Activated CD4-positive, alpha-beta T cell treated with anti-CD3 and anti-CD28 coated beads, Interleukin-2, amount 10 ng/mL, durations not matched to agents 7 days and 5 days (primary cell): Measurements from ENCODE around the gene PKP4. TPM values are rescaled to one million over a fixed set of nuclear protein-coding genes. Genes with fewer than 3 reads are reported as not detected.

Experiments used
- CTCF ChIA-PET: fragments of 350-600 bp; sonication (Branson Sonifier 250); formaldehyde crosslinking; loops from one replicate; lab custom pipeline; 2021; ENCODE audit warnings: antibody characterized with exemption; lab: Charles Lee
- POLR2A ChIA-PET: fragments of 350-600 bp; sonication (Branson Sonifier 250); formaldehyde crosslinking; loops from one replicate; lab custom pipeline; 2021; ENCODE audit warnings: antibody characterized with exemption; lab: Charles Lee
- DNase-seq: peaks from one replicate; pipeline ENCODE4 v3.0.0-alpha.2; 2020
- H3K27ac Mint-ChIP-seq: one replicate; pipeline ENCODE4 v1.8.0; 2021; ENCODE audit warnings: mild to moderate bottlenecking, moderate library complexity, mixed read lengths
- H3K27me3 Mint-ChIP-seq: one replicate; pipeline ENCODE4 v1.8.0; 2021; ENCODE audit warnings: mixed read lengths
- H3K36me3 Mint-ChIP-seq: one replicate; pipeline ENCODE4 v1.8.0; 2021; ENCODE audit warnings: low read depth, mixed read lengths
- H3K4me1 Mint-ChIP-seq: one replicate; pipeline ENCODE4 v1.8.0; 2021; ENCODE audit warnings: mixed read lengths
- H3K4me3 Mint-ChIP-seq: one replicate; pipeline ENCODE4 v1.8.0; 2021; ENCODE audit warnings: mild to moderate bottlenecking, moderate library complexity, mixed read lengths
- H3K9me3 Mint-ChIP-seq: one replicate; pipeline ENCODE4 v1.8.0; 2021; ENCODE audit warnings: mixed read lengths
- total RNA-seq, 2 experiments: library from RNA; stranded (reverse); gene quantifications; one replicate each; pipeline ENCODE4 v1.2.3, GENCODE V29; 2021

PKP4 gene
- total RNA-seq, 2 experiments from 2014 or later, result 36.3 to 43.1 TPM

DNA sequence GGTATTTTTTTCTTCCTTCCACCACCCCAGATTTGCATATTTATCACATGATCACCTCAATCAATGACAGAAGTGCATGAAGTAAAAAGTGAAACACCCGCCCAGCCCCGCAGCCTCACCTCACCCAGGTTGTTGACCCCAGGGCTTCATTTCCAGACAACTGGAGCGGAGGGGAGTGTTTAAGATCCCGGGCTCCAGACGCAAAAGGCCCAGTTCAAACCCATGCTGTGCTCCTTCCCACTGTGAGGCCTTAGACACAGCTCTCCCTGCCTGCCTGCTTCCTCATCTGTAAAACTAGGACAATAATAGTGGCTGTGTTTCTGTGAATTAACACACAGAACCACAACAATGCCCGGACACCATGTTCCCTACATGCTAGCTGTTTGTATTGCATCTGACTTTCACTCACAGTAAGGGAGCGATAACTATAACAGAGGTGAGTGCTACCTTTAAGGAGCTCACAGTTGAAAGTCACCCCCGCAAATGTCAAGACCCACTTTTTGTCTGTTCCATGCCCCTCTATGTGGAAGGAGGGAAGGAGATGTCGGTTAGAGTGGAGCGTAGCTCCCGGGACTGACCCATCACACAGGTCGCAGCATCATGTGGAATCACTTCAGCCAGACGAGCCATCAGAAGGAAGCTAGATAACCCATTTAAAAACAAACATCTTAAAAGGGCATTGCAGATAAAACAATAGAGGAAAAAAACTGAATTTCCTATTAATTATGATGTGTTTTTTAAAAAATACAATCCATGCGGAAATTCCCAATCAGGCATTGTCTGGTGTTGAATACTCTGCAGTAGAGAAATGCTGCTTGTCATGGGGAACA, 260.8 kb downstream of the PKP4 start:
- H3K4me3 Mint-ChIP-seq, result no peak overlapping the region
- ChIA-PET POLR2A (no interaction called here), CTCF (interaction anchor here (0.7 kb wide), 1 partner anchor 1900 kb away, joined by 4 read pairs; no protein-coding TSS in a partner anchor)
- no peaks in the 10 kb centered on the region for H3K4me1 Mint-ChIP-seq
- H3K27ac Mint-ChIP-seq, result no peak overlapping the region
- H3K9me3 Mint-ChIP-seq, result peaks cover 10% of the 10 kb centered on the region
- DNase-seq, result no peak
- no peaks in the 10 kb centered on the region for H3K36me3 Mint-ChIP-seq
- peaks cover 4% of the 10 kb centered on the region for H3K27me3 Mint-ChIP-seq

DNA sequence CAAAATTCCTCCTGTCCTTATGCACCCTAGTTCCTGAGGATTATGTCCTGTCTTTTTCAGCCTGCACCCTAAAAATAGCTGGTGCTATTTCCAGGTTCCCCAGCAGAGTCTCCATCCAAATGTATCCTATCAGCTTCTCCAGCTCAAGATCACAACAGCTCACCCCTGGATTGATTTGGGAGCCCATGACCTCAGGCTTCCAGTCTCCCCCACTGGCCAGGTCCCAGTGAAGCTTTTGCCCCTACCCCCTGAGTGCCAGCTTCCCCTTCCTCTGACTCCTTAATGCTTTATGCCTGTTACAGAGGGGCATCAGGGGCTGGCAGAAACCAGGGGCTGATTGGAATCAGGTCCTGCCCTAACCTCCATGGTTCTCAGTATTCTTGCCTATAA, 261.4 kb downstream of the PKP4 start:
- H3K9me3 Mint-ChIP-seq, result peaks cover 7% of the 10 kb centered on the region
- no peak for DNase-seq
- H3K4me1 Mint-ChIP-seq, result no peaks in the 10 kb centered on the region
- no peak overlapping the region for H3K4me3 Mint-ChIP-seq
- CTCF ChIA-PET, result no interaction called here
- POLR2A ChIA-PET, result no interaction called here
- H3K27ac Mint-ChIP-seq, result no peak overlapping the region
- peaks cover 4% of the 10 kb centered on the region for H3K27me3 Mint-ChIP-seq
- H3K36me3 Mint-ChIP-seq, result no peaks in the 10 kb centered on the region

GRCh38 chr2:158718851-158719250, 262.1 kb downstream of the PKP4 start:
- Mint-ChIP-seq H3K4me1 (no peaks in the 10 kb centered on the region), H3K9me3 (peaks cover 2% of the 10 kb centered on the region), H3K27me3 (peaks cover under 1% of the 10 kb centered on the region), H3K36me3 (no peaks in the 10 kb centered on the region), H3K4me3 (no peak overlapping the region), H3K27ac (no peak overlapping the region)
- ChIA-PET CTCF (interaction anchor here (0.6 kb wide), 1 partner anchor 35 kb away, joined by 3 read pairs; no protein-coding TSS in a partner anchor), POLR2A (no interaction called here)
- no peak for DNase-seq

- Mint-ChIP-seq H3K9me3 (no peaks in the 10 kb centered on the region), H3K4me1 (no peaks in the 10 kb centered on the region), H3K4me3 (no peak overlapping the region), H3K27me3 (no peaks in the 10 kb centered on the region), H3K36me3 (no peaks in the 10 kb centered on the region), H3K27ac (no peak overlapping the region)
- ChIA-PET POLR2A (no interaction called here), CTCF (interaction anchor here (0.6 to 1.3 kb wide), 2 partner anchors 10 to 35 kb away, joined by 3 read pairs; no protein-coding TSS in a partner anchor)
- DNase-seq, result no peak
Observed at GRCh38 chr2:158719403-158719802, 262.7 kb downstream of the PKP4 start.

DNA sequence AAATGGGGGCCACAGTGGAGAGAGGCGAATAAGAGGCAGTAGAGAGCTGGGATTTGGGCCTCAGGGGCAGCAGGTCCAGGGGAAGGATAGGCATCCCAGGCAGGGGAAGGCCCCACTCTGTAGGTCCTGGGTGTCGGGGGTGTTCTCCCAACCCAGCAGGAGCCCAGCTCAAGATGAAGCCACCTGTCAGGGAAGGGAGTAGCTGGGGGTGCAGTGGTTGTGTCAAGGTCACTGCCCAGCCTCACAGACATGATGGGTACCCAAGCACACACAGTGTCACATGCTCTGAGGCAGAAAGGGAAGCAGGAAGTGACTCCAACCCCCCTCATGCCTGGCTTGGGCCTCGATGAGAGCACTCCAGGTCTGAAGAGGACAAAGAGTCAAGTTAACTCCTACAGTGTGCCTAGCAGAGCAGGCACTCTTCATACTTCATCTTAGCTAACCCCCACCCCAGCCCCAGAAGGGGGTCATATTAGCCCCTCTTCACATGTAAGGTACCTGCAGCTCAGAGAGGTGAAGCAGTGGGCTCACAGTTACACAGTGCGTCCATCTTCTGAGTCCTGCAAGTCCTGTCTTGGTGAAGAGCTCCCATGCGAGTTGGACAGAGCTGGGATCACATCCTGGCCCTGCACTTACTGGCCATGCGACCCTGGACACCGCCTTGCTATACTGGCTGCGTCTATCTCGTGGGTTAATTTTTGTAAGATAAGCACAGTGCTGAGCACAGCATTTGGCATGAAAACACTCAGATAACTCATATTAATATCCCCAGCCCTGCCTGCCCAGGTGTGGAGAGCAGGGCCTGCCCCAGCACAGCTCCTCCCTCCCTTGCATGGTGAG, 265.7 kb downstream of the PKP4 start:
- no peaks in the 10 kb centered on the region for H3K27me3 Mint-ChIP-seq
- no peaks in the 10 kb centered on the region for H3K36me3 Mint-ChIP-seq
- H3K27ac Mint-ChIP-seq, result no peak overlapping the region
- H3K9me3 Mint-ChIP-seq, result no peaks in the 10 kb centered on the region
- POLR2A ChIA-PET, result no interaction called here
- no peak overlapping the region for H3K4me3 Mint-ChIP-seq
- H3K4me1 Mint-ChIP-seq, result no peaks in the 10 kb centered on the region
- CTCF ChIA-PET, result no interaction called here
- no peak for DNase-seq

- DNase-seq, result no peak
- Mint-ChIP-seq H3K36me3 (no peaks in the 10 kb centered on the region), H3K27ac (no peak overlapping the region), H3K9me3 (no peaks in the 10 kb centered on the region), H3K4me3 (no peak overlapping the region), H3K4me1 (no peaks in the 10 kb centered on the region), H3K27me3 (no peaks in the 10 kb centered on the region)
- CTCF ChIA-PET, result no interaction called here
- POLR2A ChIA-PET, result no interaction called here
Observed at GRCh38 chr2:158723181-158723838, 266.6 kb downstream of the PKP4 start.

DNA sequence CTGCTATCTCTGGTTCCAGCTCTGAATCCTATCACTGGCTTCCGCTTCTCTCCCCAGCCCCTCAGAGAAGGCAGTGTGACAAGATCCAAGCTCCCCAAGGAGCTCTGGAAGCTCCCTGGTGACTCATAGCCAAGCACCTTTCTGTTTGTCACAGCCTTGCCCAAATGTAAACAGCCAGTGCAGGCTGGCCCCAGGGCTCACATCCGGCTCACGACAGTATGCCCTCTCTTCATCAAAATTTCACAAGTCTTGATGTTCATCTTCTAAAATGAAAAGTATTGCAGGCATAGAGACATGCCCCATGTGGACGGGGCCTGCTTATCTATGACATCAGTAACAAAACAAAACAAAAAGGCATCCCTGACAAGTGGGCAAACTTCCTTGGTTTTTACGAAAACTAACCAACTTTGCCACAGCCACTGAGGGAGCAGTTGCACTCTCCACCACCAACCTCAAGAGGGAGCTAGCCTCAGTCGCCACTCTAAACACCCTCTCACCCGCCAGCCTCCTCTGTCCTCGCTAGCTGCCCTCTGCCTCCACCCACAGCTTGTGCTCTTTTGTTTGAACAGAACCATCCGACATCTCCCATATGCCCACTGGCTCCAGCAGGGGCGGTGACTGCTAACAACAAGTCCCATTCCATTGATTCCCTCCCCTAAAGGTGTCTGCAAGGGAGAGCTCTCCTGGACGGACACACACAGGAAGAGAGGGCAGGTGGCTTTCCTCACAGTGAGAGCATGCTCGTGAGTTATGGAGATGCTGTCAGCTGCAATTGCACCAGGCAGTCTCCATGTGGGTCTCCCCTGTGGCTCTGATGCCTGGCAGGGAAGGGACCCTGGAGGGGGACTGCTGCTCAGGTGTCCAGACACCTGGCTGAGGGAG, 267.4 kb downstream of the PKP4 start:
- no peak overlapping the region for H3K27ac Mint-ChIP-seq
- ChIA-PET POLR2A (no interaction called here), CTCF (interaction anchor here (1.5 kb wide), 1 partner anchor 9 kb away, joined by 4 read pairs; no protein-coding TSS in a partner anchor)
- H3K9me3 Mint-ChIP-seq, result no peaks in the 10 kb centered on the region
- H3K36me3 Mint-ChIP-seq, result no peaks in the 10 kb centered on the region
- H3K4me1 Mint-ChIP-seq, result no peaks in the 10 kb centered on the region
- DNase-seq, result no peak
- no peak overlapping the region for H3K4me3 Mint-ChIP-seq
- H3K27me3 Mint-ChIP-seq, result no peaks in the 10 kb centered on the region

- Mint-ChIP-seq H3K4me1 (no peaks in the 10 kb centered on the region), H3K9me3 (no peaks in the 10 kb centered on the region), H3K27ac (no peak overlapping the region), H3K4me3 (no peak overlapping the region), H3K36me3 (no peaks in the 10 kb centered on the region), H3K27me3 (no peaks in the 10 kb centered on the region)
- ChIA-PET CTCF (interaction anchor here (1.5 kb wide), 1 partner anchor 8 kb away, joined by 4 read pairs; no protein-coding TSS in a partner anchor), POLR2A (no interaction called here)
- DNase-seq, result no peak
Observed at GRCh38 chr2:158724803-158725381, 268.1 kb downstream of the PKP4 start.

DNA sequence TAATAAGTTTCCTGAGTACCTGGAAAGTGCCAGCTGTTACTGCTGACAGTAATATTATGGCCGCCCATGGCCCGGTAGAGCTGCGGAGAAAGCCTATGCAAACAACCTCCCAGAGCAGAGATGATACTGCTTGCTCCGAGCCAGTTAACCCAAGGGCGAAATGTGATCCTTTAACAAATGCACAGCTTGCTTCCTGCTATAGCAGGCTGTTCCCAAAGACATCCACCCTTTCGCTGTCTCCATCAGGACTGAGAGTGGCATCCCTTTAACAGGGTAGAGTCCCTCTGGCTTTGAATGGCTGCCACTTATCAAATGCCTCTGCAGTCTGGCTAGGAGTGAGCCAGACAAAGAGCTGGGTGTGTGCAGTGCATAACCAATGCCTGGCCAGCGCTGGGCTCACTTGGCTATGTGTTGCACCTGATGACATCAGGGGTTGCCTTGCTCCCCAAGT, 268.7 kb downstream of the PKP4 start:
- ChIA-PET CTCF (interaction anchor here (1.5 kb wide), 1 partner anchor 7 kb away, joined by 4 read pairs; no protein-coding TSS in a partner anchor), POLR2A (no interaction called here)
- no peak overlapping the region for H3K4me3 Mint-ChIP-seq
- H3K4me1 Mint-ChIP-seq, result no peaks in the 10 kb centered on the region
- no peak overlapping the region for H3K27ac Mint-ChIP-seq
- no peaks in the 10 kb centered on the region for H3K36me3 Mint-ChIP-seq
- DNase-seq, result no peak
- H3K9me3 Mint-ChIP-seq, result no peaks in the 10 kb centered on the region
- no peaks in the 10 kb centered on the region for H3K27me3 Mint-ChIP-seq

DNA sequence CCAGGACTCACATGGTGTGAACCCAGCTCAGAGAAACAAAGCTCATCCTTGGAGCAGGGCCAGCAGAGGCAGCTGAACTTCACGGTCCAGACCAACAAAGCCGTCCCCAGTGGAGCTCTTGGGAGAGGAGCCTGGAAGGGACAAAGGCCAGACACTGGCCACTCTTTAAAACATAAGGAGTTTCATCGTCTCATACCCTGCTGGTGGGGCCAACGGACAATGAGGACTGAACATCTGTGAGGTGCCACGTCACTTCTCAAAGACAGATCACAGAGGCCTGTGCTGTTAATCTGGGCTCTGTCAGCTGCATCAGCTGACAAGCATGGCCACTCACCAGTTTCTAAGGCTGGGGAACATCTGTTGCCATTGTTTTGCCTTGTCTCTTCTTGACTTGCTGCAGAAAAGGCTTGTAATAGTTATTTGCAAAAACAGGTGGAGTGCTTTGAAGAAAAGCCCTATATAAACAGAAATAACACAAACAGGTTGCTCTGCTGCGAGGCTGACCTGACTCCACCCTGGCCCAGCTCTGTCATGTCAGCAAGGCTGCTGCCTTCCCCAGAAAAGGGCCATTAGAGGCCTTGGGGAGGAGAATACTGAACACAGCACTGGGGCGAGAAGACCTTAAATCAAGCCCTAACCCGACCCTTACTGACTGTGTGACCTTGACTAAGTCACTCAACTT, 270.3 kb downstream of the PKP4 start:
- Mint-ChIP-seq H3K27me3 (no peaks in the 10 kb centered on the region), H3K36me3 (no peaks in the 10 kb centered on the region), H3K4me1 (no peaks in the 10 kb centered on the region), H3K4me3 (no peak overlapping the region), H3K27ac (no peak overlapping the region), H3K9me3 (no peaks in the 10 kb centered on the region)
- ChIA-PET CTCF (interaction anchor here (1.3 kb wide), 1 partner anchor 27 kb away, joined by 3 read pairs; no protein-coding TSS in a partner anchor), POLR2A (no interaction called here)
- no peak for DNase-seq

GRCh38 chr2:158728422-158728821, 271.7 kb downstream of the PKP4 start:
- CTCF ChIA-PET, result interaction anchor here (0.6 kb wide), 1 partner anchor 717 kb away, joined by 3 read pairs; no protein-coding TSS in a partner anchor
- no peak overlapping the region for H3K4me3 Mint-ChIP-seq
- POLR2A ChIA-PET, result no interaction called here
- H3K27ac Mint-ChIP-seq, result no peak overlapping the region
- H3K36me3 Mint-ChIP-seq, result no peaks in the 10 kb centered on the region
- H3K9me3 Mint-ChIP-seq, result no peaks in the 10 kb centered on the region
- no peak for DNase-seq
- H3K27me3 Mint-ChIP-seq, result no peaks in the 10 kb centered on the region
- no peaks in the 10 kb centered on the region for H3K4me1 Mint-ChIP-seq
